GM12891 (cell line): ENCODE measurements around the gene PRDM16.

Experiments used
- DNase-seq: peaks from one replicate; pipeline ENCODE4 v3.0.0; 2011; ENCODE audit warnings: low spot score; ENCODE audit not compliant: insufficient read length
- FAIRE-seq: peaks from 2 replicates; lab custom pipeline; 2011; peaks lifted over from hg19 to GRCh38; lab: Jason Lieb, UNC
- PAX5 ChIP-seq: IDR thresholded peaks from 2 replicates; pipeline ENCODE4 v1.6.1; 2011; ENCODE audit warnings: low read length, moderate library complexity, mild to moderate bottlenecking; ENCODE audit not compliant: insufficient read depth, severe bottlenecking
- POLR2A ChIP-seq: IDR thresholded peaks from 2 replicates; pipeline ENCODE4 v1.6.1; 2011; ENCODE audit warnings: low read depth, low read length, control low read depth
- POLR2AphosphoS5 ChIP-seq: IDR thresholded peaks from 2 replicates; pipeline ENCODE4 v1.6.1; 2011; ENCODE audit warnings: low read depth, low read length, control low read depth
- POU2F2 ChIP-seq: IDR thresholded peaks from 2 replicates; pipeline ENCODE4 v1.6.1; 2011; ENCODE audit warnings: low read depth, mild to moderate bottlenecking, control low read depth, low read length, moderate library complexity
- SPI1 ChIP-seq: IDR thresholded peaks from 2 replicates; pipeline ENCODE4 v1.6.1; 2011; ENCODE audit warnings: low read depth, low read length, control low read depth
- TAF1 ChIP-seq: IDR thresholded peaks from 2 replicates; pipeline ENCODE4 v1.6.1; 2011; ENCODE audit warnings: low read depth, low read length, control low read depth

PRDM16 gene

DNA sequence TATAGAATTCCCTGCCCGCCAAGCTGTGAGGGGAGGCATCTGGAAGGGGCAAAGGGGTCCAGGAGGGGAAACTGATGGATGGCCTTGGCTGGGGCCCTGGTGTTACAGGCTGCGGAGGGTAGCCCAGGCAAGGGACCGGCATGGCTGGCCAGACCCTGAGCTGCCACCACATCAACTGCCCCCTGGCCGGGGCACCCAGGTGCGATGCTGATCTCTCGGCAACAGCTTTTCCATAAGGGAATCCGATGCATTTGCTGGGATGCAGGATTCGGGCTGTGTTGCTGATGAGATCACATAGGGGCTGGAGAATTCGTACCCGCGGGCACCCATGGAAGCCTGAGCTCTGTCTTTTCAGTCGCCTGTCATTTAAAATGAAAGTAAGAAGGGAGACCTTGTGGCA, 73.7 kb downstream of the PRDM16 start:
- FAIRE-seq (no peak), DNase-seq (no peak)
- TF ChIP-seq POU2F2 (no peak), POLR2AphosphoS5 (no peak), SPI1 (no peak), TAF1 (no peak), PAX5 (no peak), POLR2A (no peak)

- DNase-seq (no peak), FAIRE-seq (no peak)
- no peak for TF ChIP-seq PAX5
- no peak for TF ChIP-seq TAF1
- no peak for TF ChIP-seq POU2F2
- TF ChIP-seq SPI1, result no peak
- no peak for TF ChIP-seq POLR2A
- TF ChIP-seq POLR2AphosphoS5, result no peak
Observed at GRCh38 chr1:3145532-3146325, 76.7 kb downstream of the PRDM16 start.

DNA sequence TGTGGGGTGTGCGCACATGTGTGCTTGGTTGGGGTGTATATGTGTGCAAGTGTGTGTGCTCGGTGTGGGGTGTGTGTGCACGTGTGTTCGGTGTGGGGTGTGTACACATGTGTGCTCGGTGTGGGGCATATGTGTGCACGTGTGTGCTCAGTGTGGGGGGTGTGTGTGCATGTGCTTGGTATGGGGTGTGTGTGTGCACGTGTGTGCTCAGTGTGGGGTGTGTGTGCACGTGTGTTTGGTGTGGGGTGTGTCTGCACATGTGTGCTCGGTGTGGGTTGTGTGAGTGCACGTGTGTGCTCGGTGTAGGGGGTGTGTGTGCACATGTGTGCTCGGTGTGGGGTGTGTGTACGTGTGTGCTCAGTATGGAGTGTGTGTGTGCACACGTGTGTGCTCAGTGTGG, 77.5 kb downstream of the PRDM16 start:
- FAIRE-seq, result no peak
- DNase-seq, result no peak
- TF ChIP-seq POLR2A, result no peak
- no peak for TF ChIP-seq POLR2AphosphoS5
- no peak for TF ChIP-seq SPI1
- no peak for TF ChIP-seq PAX5
- TF ChIP-seq POU2F2, result no peak
- TF ChIP-seq TAF1, result no peak

- TF ChIP-seq POLR2A, result no peak
- TF ChIP-seq SPI1, result no peak
- no peak for TF ChIP-seq PAX5
- no peak for TF ChIP-seq POU2F2
- no peak for TF ChIP-seq TAF1
- no peak for TF ChIP-seq POLR2AphosphoS5
- FAIRE-seq, result no peak
Observed at GRCh38 chr1:3146907-3147306, 77.9 kb downstream of the PRDM16 start.

DNA sequence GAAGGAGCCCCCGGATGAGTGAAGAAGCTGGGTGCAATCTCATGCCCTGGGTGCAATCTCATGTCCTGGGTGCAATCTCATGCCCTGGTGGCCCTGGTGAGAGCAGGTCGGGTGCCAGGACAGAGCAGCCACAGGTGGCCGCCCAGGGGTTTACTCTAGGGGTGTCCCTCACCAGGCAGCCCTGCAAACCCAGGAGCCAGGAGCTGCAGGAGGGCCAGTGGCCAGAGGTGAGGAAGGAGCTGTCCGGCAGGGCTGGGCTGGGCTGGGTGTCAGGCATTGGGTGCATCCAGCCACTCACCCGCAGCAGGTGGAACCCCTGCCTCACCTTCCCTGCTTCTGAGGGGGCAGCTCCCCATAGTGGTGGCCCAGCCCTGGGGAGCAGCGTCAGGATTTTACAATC, 79.2 kb downstream of the PRDM16 start:
- TF ChIP-seq TAF1 (no peak), POLR2A (no peak), POLR2AphosphoS5 (no peak), POU2F2 (no peak), PAX5 (no peak), SPI1 (no peak)
- no peak for DNase-seq
- FAIRE-seq, result no peak

More at GRCh38 chr1:3146907-3147306, 77.9 kb downstream of the PRDM16 start:
- no peak for DNase-seq

DNA sequence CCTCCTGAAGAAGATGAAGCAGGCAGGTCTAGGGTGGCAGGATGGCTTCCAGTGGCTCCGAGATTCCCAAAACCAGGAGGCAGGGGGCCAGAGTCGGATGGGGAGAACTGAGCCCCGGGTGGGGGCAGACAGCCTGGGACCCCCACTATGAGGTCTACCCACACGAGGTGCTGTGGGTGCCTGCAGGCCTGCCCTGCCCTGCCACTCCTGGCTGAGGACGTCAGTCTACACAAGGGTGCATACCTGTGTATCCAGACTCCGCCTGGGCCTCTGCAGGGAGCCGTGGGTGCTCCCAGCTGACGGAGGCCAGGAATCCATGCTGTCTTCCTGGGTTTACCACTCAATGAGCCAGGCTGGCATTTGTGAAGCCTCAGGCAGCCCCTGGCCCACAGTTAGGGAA, 80.3 kb downstream of the PRDM16 start:
- DNase-seq (no peak), FAIRE-seq (no peak)
- TF ChIP-seq POLR2AphosphoS5 (no peak), POU2F2 (no peak), PAX5 (no peak), POLR2A (no peak), SPI1 (no peak)

DNA sequence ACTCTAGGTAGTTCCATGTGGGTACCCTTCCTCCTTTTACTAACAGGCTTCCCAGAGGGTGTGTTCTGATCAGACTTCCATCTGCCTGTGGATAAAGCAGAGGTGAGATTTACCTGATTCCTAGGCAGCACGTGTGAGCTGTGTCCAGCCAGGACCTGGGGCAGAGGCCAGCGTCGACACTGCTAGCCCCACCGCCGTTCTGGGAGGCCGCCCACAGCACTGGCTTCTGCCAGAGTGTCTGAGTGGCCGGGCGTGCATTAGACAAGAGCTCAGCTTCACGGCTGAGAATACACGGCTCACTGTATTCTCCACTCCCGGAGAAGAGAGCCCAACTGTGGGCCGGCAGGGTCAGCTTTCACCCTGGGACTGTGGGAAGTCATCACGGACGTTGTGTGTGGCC, 82.5 kb downstream of the PRDM16 start:
- FAIRE-seq, result no peak
- TF ChIP-seq POLR2AphosphoS5 (no peak), POU2F2 (no peak), SPI1 (no peak), PAX5 (no peak)
- no peak for DNase-seq

GRCh38 chr1:3152143-3152542, 83.1 kb downstream of the PRDM16 start:
- DNase-seq (no peak), FAIRE-seq (no peak)
- TF ChIP-seq TAF1 (no peak), PAX5 (no peak), SPI1 (no peak), POLR2A (no peak), POU2F2 (no peak), POLR2AphosphoS5 (no peak)

DNA sequence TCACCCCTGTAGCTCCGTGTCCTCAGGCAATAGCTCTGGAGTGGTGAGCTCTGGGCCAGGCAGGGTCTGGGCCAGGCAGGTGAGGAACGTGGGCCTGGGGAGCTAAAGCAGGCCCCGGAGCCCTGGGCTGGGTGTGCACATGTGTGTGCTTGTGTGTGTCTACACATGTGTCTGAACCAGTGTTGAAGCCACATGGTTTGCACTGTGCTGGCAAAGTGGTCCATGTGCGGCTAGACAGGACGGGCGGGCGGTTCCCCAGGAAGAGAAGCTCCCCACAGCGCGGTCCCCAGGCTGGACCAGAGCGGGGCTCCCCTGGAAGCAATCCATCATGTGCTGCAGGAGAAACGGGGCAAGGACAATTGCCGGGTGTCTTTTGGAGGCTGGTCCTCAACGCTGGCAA, 84.2 kb downstream of the PRDM16 start:
- DNase-seq (no peak), FAIRE-seq (no peak)
- TF ChIP-seq PAX5, result no peak
- no peak for TF ChIP-seq POU2F2
- TF ChIP-seq TAF1, result no peak
- TF ChIP-seq POLR2A, result no peak
- no peak for TF ChIP-seq SPI1
- no peak for TF ChIP-seq POLR2AphosphoS5

- no peak for TF ChIP-seq PAX5
- no peak for TF ChIP-seq SPI1
- TF ChIP-seq POLR2AphosphoS5, result no peak
- TF ChIP-seq TAF1, result no peak
- no peak for TF ChIP-seq POU2F2
- no peak for TF ChIP-seq POLR2A
- no peak for FAIRE-seq
- no peak for DNase-seq
Observed at GRCh38 chr1:3153902-3154795, 85.1 kb downstream of the PRDM16 start.
